Stimulated activated CD4-positive, alpha-beta T cell treated with anti-CD3 and anti-CD28 coated beads, Interleukin-2, amount 100 ng/mL, for 24 hours (primary cell): ENCODE measurements around the gene TNFRSF18.

ENCODE experiments used
- DNase-seq, 2 donors: peaks; one replicate each; pipeline ENCODE4 v3.0.0-alpha.2; 2020

The TNFRSF18 gene

GRCh38 chr1:1173793-1174415 lies 32.5 kb downstream of the TNFRSF18 start, which contains the start of gene TTLL10:
Gene TTLL10, plus strand, starts transcription at chr1:1173880. Its CDS starts 5,336 bp downstream, at chr1:1179216.
- peak in 1 of 2 donors; percentile 43 for DNase-seq

- DNase-seq: no peak
Measured at GRCh38 chr1:1173061-1173792, 33.2 kb downstream of the TNFRSF18 start.

GRCh38 chr1:1171546-1172340 lies 34.6 kb downstream of the TNFRSF18 start:
- peak in 1 of 2 donors; percentile 23 for DNase-seq

GRCh38 chr1:1171161-1171545 lies 35.2 kb downstream of the TNFRSF18 start:
- DNase-seq: no peak

GRCh38 chr1:1170215-1171091 lies 35.9 kb downstream of the TNFRSF18 start:
- no peak for DNase-seq

- DNase-seq: no peak
Measured at GRCh38 chr1:1169429-1170214, 36.8 kb downstream of the TNFRSF18 start.

- DNase-seq: no peak
Measured at GRCh38 chr1:1168451-1169411, 37.7 kb downstream of the TNFRSF18 start.

- no peak for DNase-seq
Measured at GRCh38 chr1:1167841-1168450, 38.4 kb downstream of the TNFRSF18 start.

GRCh38 chr1:1167398-1167821 lies 39.0 kb downstream of the TNFRSF18 start:
- no peak for DNase-seq

GRCh38 chr1:1166642-1167397 lies 39.6 kb downstream of the TNFRSF18 start:
- DNase-seq: no peak

- no peak for DNase-seq
Measured at GRCh38 chr1:1165900-1166421, 40.4 kb downstream of the TNFRSF18 start.

GRCh38 chr1:1165485-1165884 lies 40.9 kb downstream of the TNFRSF18 start:
- DNase-seq: no peak

- no peak for DNase-seq
Measured at GRCh38 chr1:1164701-1165451, 41.5 kb downstream of the TNFRSF18 start.

- DNase-seq: no peak
Measured at GRCh38 chr1:1164361-1164700, 42.1 kb downstream of the TNFRSF18 start.

- DNase-seq: no peak
Measured at GRCh38 chr1:1163538-1164070, 42.8 kb downstream of the TNFRSF18 start.

- DNase-seq: no peak
Measured at GRCh38 chr1:1162597-1163537, 43.5 kb downstream of the TNFRSF18 start.

- DNase-seq: no peak
Measured at GRCh38 chr1:1161683-1162079, 44.7 kb downstream of the TNFRSF18 start.
